H1 (cell line): Measurements from ENCODE around the gene KRT76. TPM values are rescaled to one million over a fixed set of nuclear protein-coding genes. Genes with fewer than 3 reads are reported as not detected.

ENCODE experiments used
- CTCF ChIA-PET: fragments of 300-600 bp; sonication (Branson Sonifier 250); formaldehyde crosslinking; loops from one replicate; lab custom pipeline; 2021; ENCODE audit not compliant: partially characterized antibody; lab: Charles Lee
- POLR2A ChIA-PET: fragments of 300-600 bp; sonication (Branson Sonifier 250); formaldehyde crosslinking; loops from one replicate; lab custom pipeline; 2021; ENCODE audit warnings: inconsistent platforms; ENCODE audit not compliant: partially characterized antibody; lab: Charles Lee
- DNase-seq, 2 experiments: peaks; one replicate each; pipeline versions ENCODE4 v3.0.0 to v3.0.0-alpha.2; 2010 to 2022; ENCODE audit warnings: low spot score in 2 of 2, low read depth in 1 of 2, mixed read lengths in 1 of 2
- FAIRE-seq: peaks from 2 replicates; lab custom pipeline; 2011; peaks lifted over from hg19 to GRCh38; lab: Jason Lieb, UNC
- H2AFZ ChIP-seq: 2 replicates; pipeline ENCODE4 v1.8.1; 2012; ENCODE audit warnings: low read length, inconsistent platforms
- H2AK5ac ChIP-seq: 2 replicates; pipeline ENCODE4 v1.6.1; 2013; ENCODE audit warnings: low read depth, low read length
- H2BK120ac ChIP-seq: replicated peaks from 2 replicates; pipeline ENCODE3; 2013; ENCODE audit warnings: low read depth, low read length, inconsistent platforms
- H2BK12ac ChIP-seq: 2 replicates; pipeline ENCODE4 v1.6.1; 2013; ENCODE audit warnings: low read depth, low read length
- H2BK15ac ChIP-seq: 2 replicates; pipeline ENCODE4 v1.6.1; 2013; ENCODE audit warnings: low read length
- H2BK20ac ChIP-seq: 2 replicates; pipeline ENCODE4 v1.6.1; 2013; ENCODE audit warnings: low read length
- H2BK5ac ChIP-seq: 2 replicates; pipeline ENCODE4 v1.6.1; 2013; ENCODE audit warnings: low read depth, low read length
- H3K14ac ChIP-seq: 2 replicates; pipeline ENCODE4 v1.6.1; 2013; ENCODE audit warnings: inconsistent platforms; ENCODE audit not compliant: insufficient read length
- H3K18ac ChIP-seq: 2 replicates; pipeline ENCODE4 v1.6.1; 2013; ENCODE audit warnings: low read length; ENCODE audit errors: extremely low read depth
- H3K23ac ChIP-seq: 2 replicates; pipeline ENCODE4 v1.6.1; 2013; ENCODE audit warnings: inconsistent platforms; ENCODE audit not compliant: insufficient read length
- H3K23me2 ChIP-seq: 2 replicates; pipeline ENCODE4 v1.6.1; 2013; ENCODE audit warnings: low read depth, low read length
- H3K27ac ChIP-seq: 2 replicates; pipeline ENCODE4 v1.6.1; 2011; ENCODE audit warnings: low read depth, low read length, inconsistent platforms
- H3K27me3 ChIP-seq, 4 experiments: replicated peaks in 1 of 4; 1 replicate in 1 of 4; 2 replicates in 3 of 4; pipeline versions ENCODE4 v1.6.1 to v1.8.1; 2011 to 2013; ENCODE audit warnings: low read length in 3 of 4, mild to moderate bottlenecking in 3 of 4, inconsistent platforms in 2 of 4, mixed read lengths in 2 of 4, moderate library complexity in 1 of 4; ENCODE audit not compliant: control insufficient read depth in 3 of 4, insufficient read depth in 3 of 4; ENCODE audit errors: extremely low read depth in 1 of 4
- H3K36me3 ChIP-seq, 4 experiments: 2 replicates each; pipeline versions ENCODE4 v1.6.1 to v1.8.1; 2011 to 2013; ENCODE audit warnings: mild to moderate bottlenecking in 4 of 4, low read length in 3 of 4, moderate library complexity in 2 of 4, control low read depth in 1 of 4, inconsistent platforms in 1 of 4; ENCODE audit not compliant: insufficient read depth in 4 of 4, control insufficient read depth in 2 of 4
- H3K4ac ChIP-seq: replicated peaks from 2 replicates; pipeline ENCODE3; 2013; ENCODE audit warnings: low read length, low read depth, mixed read lengths, inconsistent platforms; ENCODE audit not compliant: insufficient read length
- H3K4me1 ChIP-seq, 4 experiments: replicated peaks in 1 of 4; 1 replicate in 1 of 4; 2 replicates in 3 of 4; pipeline versions ENCODE4 v1.6.1 to v1.8.1; 2011 to 2013; ENCODE audit warnings: low read length in 3 of 4, inconsistent platforms in 2 of 4, mixed read lengths in 1 of 4; ENCODE audit not compliant: insufficient read depth in 4 of 4, control insufficient read depth in 3 of 4
- H3K4me2 ChIP-seq, 2 experiments: 2 replicates each; pipeline versions ENCODE4 v1.6.1 to v1.8.1; 2011 to 2013; ENCODE audit warnings: low read depth in 2 of 2, low read length in 2 of 2, control low read depth in 1 of 2, inconsistent platforms in 1 of 2, mild to moderate bottlenecking in 1 of 2; ENCODE audit not compliant: insufficient read depth in 1 of 2
- H3K4me3 ChIP-seq, 4 experiments: fragments of 200-600, 300-600 bp in 1 of 4; sonication (generic), shearing (Covaris generic), sonication (Bioruptor Twin) in 1 of 4; 2 replicates each; pipeline versions ENCODE4 v1.5.1 to v1.8.1; 2011 to 2016; ENCODE audit warnings: low read length in 4 of 4, low read depth in 3 of 4, control low read depth in 2 of 4, inconsistent platforms in 2 of 4, mild to moderate bottlenecking in 2 of 4, mixed read lengths in 1 of 4, moderate library complexity in 1 of 4; ENCODE audit not compliant: insufficient read depth in 2 of 4; ENCODE audit errors: extremely low read depth in 1 of 4
- H3K56ac ChIP-seq: replicated peaks from 2 replicates; pipeline ENCODE3; 2013; ENCODE audit warnings: low read depth, mild to moderate bottlenecking, mixed read lengths, low read length, inconsistent platforms; ENCODE audit not compliant: insufficient read length
- H3K79me1 ChIP-seq: 2 replicates; pipeline ENCODE4 v1.6.1; 2013; ENCODE audit warnings: low read depth, low read length, control low read depth
- H3K79me2 ChIP-seq, 2 experiments: 2 replicates each; pipeline versions ENCODE4 v1.6.1 to v1.8.1; 2012 to 2013; ENCODE audit warnings: low read length in 2 of 2, mild to moderate bottlenecking in 2 of 2, inconsistent platforms in 1 of 2; ENCODE audit not compliant: insufficient read depth in 2 of 2, control insufficient read depth in 1 of 2
- H3K9ac ChIP-seq, 4 experiments: replicated peaks in 1 of 4; 1 replicate in 1 of 4; 2 replicates in 3 of 4; pipeline versions ENCODE4 v1.6.1 to v1.8.1; 2011 to 2013; ENCODE audit warnings: low read depth in 3 of 4, low read length in 3 of 4, control low read depth in 2 of 4, mild to moderate bottlenecking in 2 of 4, moderate library complexity in 2 of 4, inconsistent platforms in 1 of 4; ENCODE audit errors: extremely low read depth in 1 of 4
- H3K9me3 ChIP-seq, 2 experiments: 2 replicates each; pipeline versions ENCODE4 v1.6.1 to v1.8.1; 2012 to 2013; ENCODE audit warnings: mild to moderate bottlenecking in 2 of 2, moderate library complexity in 2 of 2, control low read depth in 1 of 2, inconsistent platforms in 1 of 2, low read depth in 1 of 2, low read length in 1 of 2, mixed read lengths in 1 of 2; ENCODE audit not compliant: insufficient read depth in 2 of 2
- H4K20me1 ChIP-seq, 2 experiments: replicated peaks in 1 of 2; 2 replicates each; pipeline versions ENCODE3 to v1.8.1; 2011 to 2013; ENCODE audit warnings: inconsistent platforms in 2 of 2, low read length in 2 of 2, mild to moderate bottlenecking in 1 of 2; ENCODE audit not compliant: insufficient read depth in 2 of 2, control insufficient read depth in 1 of 2
- H4K5ac ChIP-seq: 2 replicates; pipeline ENCODE4 v1.6.1; 2013; ENCODE audit warnings: low read length, low read depth, mixed read lengths, inconsistent platforms; ENCODE audit not compliant: insufficient read length
- H4K8ac ChIP-seq: 2 replicates; pipeline ENCODE4 v1.8.0; 2013; ENCODE audit warnings: mild to moderate bottlenecking, moderate library complexity, low read length, inconsistent platforms; ENCODE audit not compliant: insufficient read depth; ENCODE audit errors: extremely low read depth
- H4K91ac ChIP-seq: replicated peaks from 2 replicates; pipeline ENCODE3; 2013; ENCODE audit warnings: low read length, mixed read lengths, inconsistent platforms; ENCODE audit not compliant: insufficient read length
- ASH2L ChIP-seq: fragments of 200-600, 300-600 bp; sonication (generic); IDR thresholded peaks from one replicate; pipeline ENCODE4 v1.7.1; 2017; ENCODE audit warnings: low read length
- EGR1 ChIP-seq: IDR thresholded peaks from 2 replicates; pipeline ENCODE4 v1.6.1; 2011; ENCODE audit warnings: low read depth, low read length, borderline replicate concordance
- EZH2 ChIP-seq: fragments of 200-600 bp; sonication (generic); IDR thresholded peaks from 2 replicates; pipeline ENCODE4 v1.7.1; 2012; ENCODE audit warnings: low read depth, mild to moderate bottlenecking, moderate library complexity, low read length, inconsistent platforms; ENCODE audit not compliant: severe bottlenecking
- FOSL1 ChIP-seq: IDR thresholded peaks from 2 replicates; pipeline ENCODE4 v1.6.1; 2011; ENCODE audit warnings: mild to moderate bottlenecking, low read depth, low read length, moderate library complexity; ENCODE audit not compliant: insufficient read depth
- GABPA ChIP-seq: IDR thresholded peaks from 2 replicates; pipeline ENCODE4 v1.6.1; 2011; ENCODE audit warnings: mild to moderate bottlenecking, low read length, moderate library complexity, borderline replicate concordance; ENCODE audit not compliant: insufficient read depth
- HDAC2 ChIP-seq, 2 experiments: fragments of 300-600 bp in 1 of 2; sonication (generic) in 1 of 2; IDR thresholded peaks; 2 replicates each; pipeline ENCODE4 v1.6.1; 2011 to 2012; ENCODE audit warnings: low read depth in 2 of 2, low read length in 2 of 2, mild to moderate bottlenecking in 2 of 2, moderate library complexity in 2 of 2, borderline replicate concordance in 1 of 2, inconsistent platforms in 1 of 2
- JUND ChIP-seq: IDR thresholded peaks from 2 replicates; pipeline ENCODE4 v1.6.1; 2011; ENCODE audit warnings: mild to moderate bottlenecking, improper control_type of control experiment, low read length
- KDM1A ChIP-seq: fragments of 200-600, 300-600 bp; sonication (generic); IDR thresholded peaks from 2 replicates; pipeline ENCODE4 v1.7.1; 2016; ENCODE audit warnings: mild to moderate bottlenecking, low read length, borderline replicate concordance
- POLR2AphosphoS5 ChIP-seq: IDR thresholded peaks from 2 replicates; pipeline ENCODE4 v1.6.1; 2011; ENCODE audit warnings: low read depth, low read length
- SAP30 ChIP-seq: fragments of 300-600 bp; sonication (generic); IDR thresholded peaks from 2 replicates; pipeline ENCODE4 v1.7.1; 2012; ENCODE audit warnings: low read length, moderate library complexity, mild to moderate bottlenecking, inconsistent platforms; ENCODE audit not compliant: insufficient read depth, insufficient replicate concordance
- SP4 ChIP-seq: IDR thresholded peaks from 2 replicates; pipeline ENCODE4 v1.6.1; 2012; ENCODE audit warnings: low read length, inconsistent platforms
- YY1 ChIP-seq: IDR thresholded peaks from 2 replicates; pipeline ENCODE4 v1.6.1; 2011; ENCODE audit warnings: low read depth, mild to moderate bottlenecking, low read length
- WGBS, 2 experiments: shearing (Covaris generic) in 1 of 2; methylation state at CpG; one replicate each; pipeline versions ENCODE4 v1.1.6 to v1.1.7; 2013 to 2015; ENCODE audit warnings: low lambda C conversion rate in 2 of 2, mixed read lengths in 2 of 2, inconsistent platforms in 1 of 2, low coverage in 1 of 2, missing lambda C conversion rate in 1 of 2; ENCODE audit not compliant: insufficient replicate concordance in 2 of 2, insufficient coverage in 1 of 2, insufficient read length in 1 of 2; ENCODE audit errors: extremely low coverage in 1 of 2, missing lambda C conversion rate in 1 of 2; 5-methylcytosine and 5-hydroxymethylcytosine counted together
- polyA plus RNA-seq, 7 experiments: library from polyadenylated mRNA; depleted of rRNA in 3 of 7; stranded (reverse) in 5 of 7; unstranded in 2 of 7; fragments of >200 nt in 5 of 7; fragments of 200-250 nt in 2 of 7; gene quantifications; 1 replicate in 5 of 7; 2 replicates in 1 of 7; 4 replicates in 1 of 7; pipeline versions ENCODE4 v1.2.1 to v1.2.3, GENCODE V29; 2011 to 2013; ENCODE audit warnings: missing spikeins in 2 of 7, mixed read lengths in 2 of 7
- total RNA-seq: library from RNA; stranded (reverse); fragmentation: NEBNext Ultra II Directional; extraction: Animal tissue kit (Norgen Biotek cat#: 25700); gene quantifications from 2 replicates; pipeline ENCODE4 v1.2.1, GENCODE V29; 2021
- TF ChIP-seq, protein P1 (sequence below): IDR thresholded peaks from 2 replicates; pipeline ENCODE4 v1.6.1; 2011; ENCODE audit warnings: low read length, improper control_type of control experiment

The KRT76 gene
- total and polyA plus RNA-seq, 2 of the 8 experiments (the other 6 are each of a cell fraction or from before 2014, with no cell fraction given) = not detected

DNA sequence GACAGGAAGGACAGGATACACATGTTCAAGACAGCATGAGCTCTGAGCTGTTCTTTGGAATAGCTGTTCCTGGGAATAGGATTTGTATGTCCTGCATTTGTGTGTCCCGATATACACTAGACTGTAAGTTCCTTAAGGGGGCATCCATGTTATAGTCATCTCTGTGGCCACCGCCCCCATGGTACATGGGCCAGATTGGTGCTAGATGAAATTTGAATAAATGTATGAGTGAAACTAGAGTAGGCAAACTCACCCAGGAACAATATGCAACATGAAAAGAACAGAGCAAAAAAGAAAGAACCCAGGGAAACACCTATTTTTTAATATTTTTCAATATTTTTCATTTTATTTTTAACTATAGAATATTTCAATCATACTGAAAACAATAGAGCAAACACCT is 48.8 kb downstream of the KRT76 start:
- no peaks in the 10 kb centered on the region for H4K20me1 ChIP-seq
- TF ChIP-seq YY1 (no peak), SP4 (no peak), POLR2AphosphoS5 (no peak), ASH2L (no peak), JUND (no peak), HDAC2 (IDR thresholded peaks at IDR 0.05; ENCODE audit: borderline replicate concordance in 1 of 2, low read depth in 2 of 2, low read length in 2 of 2) (no peak), EZH2 (no peak), FOSL1 (no peak), SAP30 (no peak), GABPA (no peak), KDM1A (no peak), EGR1 (no peak)
- TF ChIP-seq, protein P1, sequence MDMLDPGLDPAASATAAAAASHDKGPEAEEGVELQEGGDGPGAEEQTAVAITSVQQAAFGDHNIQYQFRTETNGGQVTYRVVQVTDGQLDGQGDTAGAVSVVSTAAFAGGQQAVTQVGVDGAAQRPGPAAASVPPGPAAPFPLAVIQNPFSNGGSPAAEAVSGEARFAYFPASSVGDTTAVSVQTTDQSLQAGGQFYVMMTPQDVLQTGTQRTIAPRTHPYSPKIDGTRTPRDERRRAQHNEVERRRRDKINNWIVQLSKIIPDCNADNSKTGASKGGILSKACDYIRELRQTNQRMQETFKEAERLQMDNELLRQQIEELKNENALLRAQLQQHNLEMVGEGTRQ = no peak

More for the DNA sequence above, 48.8 kb downstream of the KRT76 start:
- no peak overlapping the region for H3K14ac ChIP-seq
- no peak overlapping the region for H3K18ac ChIP-seq
- DNase-seq = no peak
- H2BK15ac ChIP-seq = no peak overlapping the region
- no peak overlapping the region for H2BK20ac ChIP-seq
- no peak overlapping the region for H3K27ac ChIP-seq
- no peak overlapping the region for H3K56ac ChIP-seq
- H3K4me3 ChIP-seq = no peak overlapping the region
- no peaks in the 10 kb centered on the region for H3K79me1 ChIP-seq
- H3K9ac ChIP-seq = no peak overlapping the region
- ChIA-PET CTCF (interaction anchor here (1.0 to 1.9 kb wide), 6 partner anchors 11 to 157 kb away, joined by 3 to 8 read pairs (median 4); no protein-coding TSS in a partner anchor), POLR2A (no interaction called here)
- no peak overlapping the region for H4K8ac ChIP-seq
- no peaks in the 10 kb centered on the region for H3K36me3 ChIP-seq
- H3K4me2 ChIP-seq = no peak overlapping the region
- 91% methylated on average over 2 of the region's 2 CpGs; no CpG with 5 or more reads in 1 of the 2 experiments for WGBS, 2 experiments
- no peak overlapping the region for H4K91ac ChIP-seq
- H3K4me1 ChIP-seq = no peaks in the 10 kb centered on the region
- H2BK12ac ChIP-seq = no peak overlapping the region
- no peak for FAIRE-seq
- H3K79me2 ChIP-seq = no peaks in the 10 kb centered on the region
- H4K5ac ChIP-seq = no peak overlapping the region
- H2BK120ac ChIP-seq = no peak overlapping the region
- H2AK5ac ChIP-seq = no peak overlapping the region
- no peak overlapping the region for H3K23ac ChIP-seq
- no peak overlapping the region for H2BK5ac ChIP-seq
- H3K23me2 ChIP-seq = no peaks in the 10 kb centered on the region
- no peak overlapping the region for H3K4ac ChIP-seq
- H2AFZ ChIP-seq = no peak overlapping the region
- H3K9me3 ChIP-seq = no peaks in the 10 kb centered on the region
- H3K27me3 ChIP-seq = no peaks in the 10 kb centered on the region
